ENCODE results near the gene GTF2IRD1.
A peak's percentile ranks its signal among the peaks of the same experiment; 100 is the strongest.

Gene GTF2IRD1

GRCh38 chr7:74606909-74607510 lies 153.3 kb downstream of the GTF2IRD1 start:
- DNase-seq (ENCODE audit: low spot score), result no peak
- POLR2A ChIA-PET (ENCODE audit: low non-redundant PET), result no interaction called here
- CTCF ChIA-PET, result no interaction called here
- H3K27ac ChIP-seq, result peak overlapping the region; percentile 74
- TF ChIP-seq CTCF (conservative IDR thresholded peaks at IDR 0.05; ENCODE audit: low read depth), result no peak

- H3K27ac ChIP-seq, result peak overlapping the region; percentile 99
- POLR2A ChIA-PET (ENCODE audit: low non-redundant PET), result interaction anchor here (0.7 kb wide), 1 partner anchor 88 kb away, joined by 6 read pairs; no protein-coding TSS in a partner anchor
Measured at GRCh38 chr7:74612015-74612829, 158.5 kb downstream of the GTF2IRD1 start.

GRCh38 chr7:74615933-74616780 lies 162.5 kb downstream of the GTF2IRD1 start:
- TF ChIP-seq CTCF (conservative IDR thresholded peaks at IDR 0.05; ENCODE audit: low read depth), result no peak
- no peak for DNase-seq (ENCODE audit: low spot score)
- CTCF ChIA-PET, result interaction anchor here (0.7 to 0.8 kb wide), 2 partner anchors 215 to 463 kb away, joined by 3 to 5 read pairs; no protein-coding TSS in a partner anchor
- POLR2A ChIA-PET (ENCODE audit: low non-redundant PET), result no interaction called here
- no peak overlapping the region; the same call in 1 of the 2 replicates for H3K27ac ChIP-seq

More at GRCh38 chr7:74612015-74612829, 158.5 kb downstream of the GTF2IRD1 start:
- DNase-seq (ENCODE audit: low spot score), result peak; percentile 60
- CTCF ChIA-PET, result interaction anchor here (0.5 to 0.6 kb wide), 2 partner anchors 130 to 512 kb away, joined by 3 read pairs; no protein-coding TSS in a partner anchor
- TF ChIP-seq CTCF (conservative IDR thresholded peaks at IDR 0.05; ENCODE audit: low read depth), result no peak

GRCh38 chr7:74617180-74617744 lies 163.6 kb downstream of the GTF2IRD1 start:
- no peak for TF ChIP-seq CTCF (conservative IDR thresholded peaks at IDR 0.05; ENCODE audit: low read depth)
- H3K27ac ChIP-seq, result no peak overlapping the region
- no peak for DNase-seq (ENCODE audit: low spot score)
- CTCF ChIA-PET, result no interaction called here
- POLR2A ChIA-PET (ENCODE audit: low non-redundant PET), result no interaction called here

GRCh38 chr7:74619235-74619860 lies 165.6 kb downstream of the GTF2IRD1 start:
- DNase-seq (ENCODE audit: low spot score), result no peak
- ChIA-PET CTCF (interaction anchor here (0.7 kb wide), 1 partner anchor 399 kb away, joined by 3 read pairs; no protein-coding TSS in a partner anchor), POLR2A (ENCODE audit: low non-redundant PET) (interaction anchor here (0.6 kb wide), 1 partner anchor 49 kb away, joined by 4 read pairs; no protein-coding TSS in a partner anchor)
- no peak for TF ChIP-seq CTCF (conservative IDR thresholded peaks at IDR 0.05; ENCODE audit: low read depth)
- H3K27ac ChIP-seq, result no peak overlapping the region

Data from RWPE1 (cell line).